Measurements from ENCODE around the gene RPS6KC1. TPM values are rescaled to one million over a fixed set of nuclear protein-coding genes. Genes with fewer than 3 reads are reported as not detected.

Gene RPS6KC1
- total RNA-seq, 1 experiment from 2014 or later = 20.5 TPM

DNA sequence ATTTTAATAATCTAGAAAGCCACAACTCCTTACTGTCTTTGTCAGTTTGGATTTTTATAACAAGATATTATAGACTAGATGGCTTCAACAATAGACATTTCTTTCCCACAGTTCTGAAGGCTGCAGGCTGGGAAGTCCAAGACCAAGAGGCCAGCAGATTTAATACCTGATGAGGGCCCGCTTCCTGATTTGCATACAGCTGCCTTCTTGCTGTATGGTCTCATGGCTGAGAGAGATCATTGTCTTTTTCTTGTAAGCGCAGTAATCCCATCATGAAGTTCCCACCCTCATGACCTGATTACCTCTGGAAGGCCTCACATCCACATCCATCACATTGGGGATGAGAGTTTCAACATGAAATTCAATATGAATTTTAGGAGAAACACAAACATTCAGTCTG lies 9.8 kb downstream of the RPS6KC1 start:
- H3K27me3 ChIP-seq (ENCODE audit: control insufficient read depth, insufficient read depth, low read length) = no peaks in the 10 kb centered on the region
- intact Hi-C loops (cut with micrococcal nuclease; ENCODE audit: unreplicated experiment) = no loop called here
- H3K4me1 ChIP-seq (ENCODE audit: control insufficient read depth, insufficient read depth, low read length) = no peaks in the 10 kb centered on the region
- BruUV-seq (replicated peaks) = no TSS peak
- no peak overlapping the region for H3K4me3 ChIP-seq (ENCODE audit: low read depth in 2 of 2, low read length in 2 of 2)
- ChIA-PET CTCF (no interaction called here), POLR2A (interaction anchor here (0.6 kb wide), 1 partner anchor 158 kb away, joined by 5 read pairs; no protein-coding TSS in a partner anchor)
- no peaks in the 10 kb centered on the region for H3K36me3 ChIP-seq (ENCODE audit: control insufficient read depth, insufficient read depth, low read length)
- no peak for DNase-seq (ENCODE audit: low read depth, low spot score)
- in situ Hi-C loops (cut with HindIII; ENCODE audit: low pct_unique_long_range_greater_than_20kb, low sequenced_read_pairs) = no loop called here
- no peak for ATAC-seq
- TF ChIP-seq, protein P1, sequence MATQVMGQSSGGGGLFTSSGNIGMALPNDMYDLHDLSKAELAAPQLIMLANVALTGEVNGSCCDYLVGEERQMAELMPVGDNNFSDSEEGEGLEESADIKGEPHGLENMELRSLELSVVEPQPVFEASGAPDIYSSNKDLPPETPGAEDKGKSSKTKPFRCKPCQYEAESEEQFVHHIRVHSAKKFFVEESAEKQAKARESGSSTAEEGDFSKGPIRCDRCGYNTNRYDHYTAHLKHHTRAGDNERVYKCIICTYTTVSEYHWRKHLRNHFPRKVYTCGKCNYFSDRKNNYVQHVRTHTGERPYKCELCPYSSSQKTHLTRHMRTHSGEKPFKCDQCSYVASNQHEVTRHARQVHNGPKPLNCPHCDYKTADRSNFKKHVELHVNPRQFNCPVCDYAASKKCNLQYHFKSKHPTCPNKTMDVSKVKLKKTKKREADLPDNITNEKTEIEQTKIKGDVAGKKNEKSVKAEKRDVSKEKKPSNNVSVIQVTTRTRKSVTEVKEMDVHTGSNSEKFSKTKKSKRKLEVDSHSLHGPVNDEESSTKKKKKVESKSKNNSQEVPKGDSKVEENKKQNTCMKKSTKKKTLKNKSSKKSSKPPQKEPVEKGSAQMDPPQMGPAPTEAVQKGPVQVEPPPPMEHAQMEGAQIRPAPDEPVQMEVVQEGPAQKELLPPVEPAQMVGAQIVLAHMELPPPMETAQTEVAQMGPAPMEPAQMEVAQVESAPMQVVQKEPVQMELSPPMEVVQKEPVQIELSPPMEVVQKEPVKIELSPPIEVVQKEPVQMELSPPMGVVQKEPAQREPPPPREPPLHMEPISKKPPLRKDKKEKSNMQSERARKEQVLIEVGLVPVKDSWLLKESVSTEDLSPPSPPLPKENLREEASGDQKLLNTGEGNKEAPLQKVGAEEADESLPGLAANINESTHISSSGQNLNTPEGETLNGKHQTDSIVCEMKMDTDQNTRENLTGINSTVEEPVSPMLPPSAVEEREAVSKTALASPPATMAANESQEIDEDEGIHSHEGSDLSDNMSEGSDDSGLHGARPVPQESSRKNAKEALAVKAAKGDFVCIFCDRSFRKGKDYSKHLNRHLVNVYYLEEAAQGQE (IDR thresholded peaks at IDR 0.05; ENCODE audit: insufficient read depth in 1 of 2, low read depth in 2 of 2, low read length in 1 of 2) = no peak
- no peak for TF ChIP-seq POLR2AphosphoS5 (IDR thresholded peaks at IDR 0.05; ENCODE audit: low read depth, low read length)
- TF ChIP-seq TCF7L2 (IDR thresholded peaks at IDR 0.05; ENCODE audit: low read depth, low read length) = no peak
- TF ChIP-seq SIN3A (IDR thresholded peaks at IDR 0.05; ENCODE audit: borderline replicate concordance, insufficient read depth, low read depth, low read length) = no peak
- TF ChIP-seq, protein P2, sequence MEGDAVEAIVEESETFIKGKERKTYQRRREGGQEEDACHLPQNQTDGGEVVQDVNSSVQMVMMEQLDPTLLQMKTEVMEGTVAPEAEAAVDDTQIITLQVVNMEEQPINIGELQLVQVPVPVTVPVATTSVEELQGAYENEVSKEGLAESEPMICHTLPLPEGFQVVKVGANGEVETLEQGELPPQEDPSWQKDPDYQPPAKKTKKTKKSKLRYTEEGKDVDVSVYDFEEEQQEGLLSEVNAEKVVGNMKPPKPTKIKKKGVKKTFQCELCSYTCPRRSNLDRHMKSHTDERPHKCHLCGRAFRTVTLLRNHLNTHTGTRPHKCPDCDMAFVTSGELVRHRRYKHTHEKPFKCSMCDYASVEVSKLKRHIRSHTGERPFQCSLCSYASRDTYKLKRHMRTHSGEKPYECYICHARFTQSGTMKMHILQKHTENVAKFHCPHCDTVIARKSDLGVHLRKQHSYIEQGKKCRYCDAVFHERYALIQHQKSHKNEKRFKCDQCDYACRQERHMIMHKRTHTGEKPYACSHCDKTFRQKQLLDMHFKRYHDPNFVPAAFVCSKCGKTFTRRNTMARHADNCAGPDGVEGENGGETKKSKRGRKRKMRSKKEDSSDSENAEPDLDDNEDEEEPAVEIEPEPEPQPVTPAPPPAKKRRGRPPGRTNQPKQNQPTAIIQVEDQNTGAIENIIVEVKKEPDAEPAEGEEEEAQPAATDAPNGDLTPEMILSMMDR (IDR thresholded peaks at IDR 0.05) = no peak
- no peaks in the 10 kb centered on the region for H3K9me3 ChIP-seq (ENCODE audit: control insufficient read depth, insufficient read depth, low read depth, low read length)
- no peak overlapping the region for H3K27ac ChIP-seq (ENCODE audit: low read length)

DNA sequence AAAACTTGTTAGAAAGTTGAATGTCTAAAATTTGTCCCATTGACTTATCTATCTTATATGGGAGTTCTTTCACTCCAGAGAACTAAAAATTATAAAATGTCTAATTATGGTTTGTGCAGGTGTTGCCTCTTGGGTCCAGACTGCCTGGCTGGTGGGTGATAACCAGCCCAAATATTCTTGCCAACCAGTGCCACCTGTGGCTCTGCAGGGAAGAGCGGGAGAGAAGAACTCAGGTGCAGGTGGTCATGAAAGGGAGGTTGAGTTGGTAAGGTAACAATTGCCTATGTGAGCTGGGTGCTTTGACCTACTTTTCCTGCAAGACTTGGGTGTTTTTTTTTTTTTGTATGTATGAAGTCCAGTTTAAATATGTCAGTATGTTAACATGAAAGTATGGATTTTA lies 10.2 kb downstream of the RPS6KC1 start:
- POLR2A ChIA-PET = interaction anchor here (0.6 kb wide), 1 partner anchor 158 kb away, joined by 5 read pairs; no protein-coding TSS in a partner anchor
- no peak for DNase-seq (ENCODE audit: low read depth, low spot score)
- CTCF ChIA-PET = no interaction called here
- BruUV-seq (replicated peaks) = no TSS peak
- TF ChIP-seq TCF7L2 (IDR thresholded peaks at IDR 0.05; ENCODE audit: low read depth, low read length) (no peak), SIN3A (IDR thresholded peaks at IDR 0.05; ENCODE audit: borderline replicate concordance, insufficient read depth, low read depth, low read length) (no peak), POLR2AphosphoS5 (IDR thresholded peaks at IDR 0.05; ENCODE audit: low read depth, low read length) (no peak)
- TF ChIP-seq, protein P1 (IDR thresholded peaks at IDR 0.05; ENCODE audit: insufficient read depth in 1 of 2, low read depth in 2 of 2, low read length in 1 of 2) = no peak
- TF ChIP-seq, protein P2 (IDR thresholded peaks at IDR 0.05) = peak; percentile 30; the same call in 1 of the 2 replicates
- ATAC-seq = no peak; the same call in 1 of the 2 replicates
- no peaks in the 10 kb centered on the region for H3K9me3 ChIP-seq (ENCODE audit: control insufficient read depth, insufficient read depth, low read depth, low read length)
- no peak overlapping the region for H3K4me3 ChIP-seq (ENCODE audit: low read depth in 2 of 2, low read length in 2 of 2)
- H3K36me3 ChIP-seq (ENCODE audit: control insufficient read depth, insufficient read depth, low read length) = no peaks in the 10 kb centered on the region
- H3K4me1 ChIP-seq (ENCODE audit: control insufficient read depth, insufficient read depth, low read length) = no peaks in the 10 kb centered on the region
- no peaks in the 10 kb centered on the region for H3K27me3 ChIP-seq (ENCODE audit: control insufficient read depth, insufficient read depth, low read length)
- in situ Hi-C loops (cut with HindIII; ENCODE audit: low pct_unique_long_range_greater_than_20kb, low sequenced_read_pairs) (no loop called here), intact Hi-C loops (cut with micrococcal nuclease; ENCODE audit: unreplicated experiment) (no loop called here)
- H3K27ac ChIP-seq (ENCODE audit: low read length) = no peak overlapping the region

All from Panc1 (cell line).